Activated T-helper 1 cell treated with anti-CD3 and anti-CD28 coated beads, Interleukin-12 subunit alpha, Interleukin-12 subunit beta, Interleukin-2, Interleukin-4 antibody, amounts not matched to agents 30 ng/mL and 10 ng/mL and 1 ng/mL, durations not matched to agents 14 hours and 24 hours and 36 hours (primary cell): ENCODE results near the gene WHRN. TPM values are rescaled to one million over a fixed set of nuclear protein-coding genes. Genes with fewer than 3 reads are reported as not detected.

ENCODE experiments used
- DNase-seq: peaks from one replicate; pipeline ENCODE4 v3.0.0; 2021; ENCODE audit warnings: low spot score
- H3K27ac Mint-ChIP-seq: one replicate; pipeline ENCODE4 v1.8.0; 2021; ENCODE audit warnings: mild to moderate bottlenecking, mixed read lengths
- H3K27me3 Mint-ChIP-seq: one replicate; pipeline ENCODE4 v1.8.0; 2022; ENCODE audit warnings: mild to moderate bottlenecking, moderate library complexity, mixed read lengths; ENCODE audit not compliant: insufficient read depth
- H3K36me3 Mint-ChIP-seq: one replicate; pipeline ENCODE4 v1.8.0; 2021; ENCODE audit warnings: low read depth, mixed read lengths
- H3K4me1 Mint-ChIP-seq: one replicate; pipeline ENCODE4 v1.8.0; 2021; ENCODE audit warnings: low read depth, mixed read lengths
- H3K4me3 Mint-ChIP-seq: one replicate; pipeline ENCODE4 v1.8.0; 2021; ENCODE audit warnings: mild to moderate bottlenecking, moderate library complexity, mixed read lengths
- H3K9me3 Mint-ChIP-seq: one replicate; pipeline ENCODE4 v1.8.0; 2021; ENCODE audit warnings: mixed read lengths
- intact Hi-C: fragments of 100-400 bp; cut with micrococcal nuclease; formaldehyde crosslinking; loops from one replicate; pipeline ENCODE4 v1.15.1; 2024
- total RNA-seq: library from RNA; stranded (reverse); gene quantifications from 2 replicates; pipeline ENCODE4 v1.2.3, GENCODE V29; 2022

Gene WHRN
- total RNA-seq, 1 donor from 2014 or later: 2.4 TPM

DNA sequence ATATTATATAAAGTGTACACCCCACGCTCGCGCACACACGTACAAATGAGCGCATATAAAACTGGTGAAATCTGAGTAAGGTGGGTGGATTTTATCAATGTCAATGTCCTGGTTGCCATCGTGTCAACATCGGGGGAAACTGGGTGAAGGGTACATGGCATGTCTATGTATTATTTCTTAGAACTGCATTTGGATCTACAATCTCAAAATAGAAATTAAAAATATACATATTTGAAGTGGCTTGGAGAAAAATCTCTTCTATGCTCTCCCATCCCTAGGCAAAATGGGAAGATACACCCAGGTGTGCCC, 763 bp upstream of the WHRN start:
- intact Hi-C loops: loop anchor here (10.0 kb wide), 1 partner anchor 351 kb away; the partner anchor contains the start of gene COL27A1
- Mint-ChIP-seq H3K36me3 (no peaks in the 10 kb centered on the region), H3K27ac (peak overlapping the region; percentile 79), H3K9me3 (no peaks in the 10 kb centered on the region), H3K4me3 (peak overlapping the region; percentile 85), H3K27me3 (peaks cover 59% of the 10 kb centered on the region), H3K4me1 (peaks cover 19% of the 10 kb centered on the region)
- DNase-seq: no peak

DNA sequence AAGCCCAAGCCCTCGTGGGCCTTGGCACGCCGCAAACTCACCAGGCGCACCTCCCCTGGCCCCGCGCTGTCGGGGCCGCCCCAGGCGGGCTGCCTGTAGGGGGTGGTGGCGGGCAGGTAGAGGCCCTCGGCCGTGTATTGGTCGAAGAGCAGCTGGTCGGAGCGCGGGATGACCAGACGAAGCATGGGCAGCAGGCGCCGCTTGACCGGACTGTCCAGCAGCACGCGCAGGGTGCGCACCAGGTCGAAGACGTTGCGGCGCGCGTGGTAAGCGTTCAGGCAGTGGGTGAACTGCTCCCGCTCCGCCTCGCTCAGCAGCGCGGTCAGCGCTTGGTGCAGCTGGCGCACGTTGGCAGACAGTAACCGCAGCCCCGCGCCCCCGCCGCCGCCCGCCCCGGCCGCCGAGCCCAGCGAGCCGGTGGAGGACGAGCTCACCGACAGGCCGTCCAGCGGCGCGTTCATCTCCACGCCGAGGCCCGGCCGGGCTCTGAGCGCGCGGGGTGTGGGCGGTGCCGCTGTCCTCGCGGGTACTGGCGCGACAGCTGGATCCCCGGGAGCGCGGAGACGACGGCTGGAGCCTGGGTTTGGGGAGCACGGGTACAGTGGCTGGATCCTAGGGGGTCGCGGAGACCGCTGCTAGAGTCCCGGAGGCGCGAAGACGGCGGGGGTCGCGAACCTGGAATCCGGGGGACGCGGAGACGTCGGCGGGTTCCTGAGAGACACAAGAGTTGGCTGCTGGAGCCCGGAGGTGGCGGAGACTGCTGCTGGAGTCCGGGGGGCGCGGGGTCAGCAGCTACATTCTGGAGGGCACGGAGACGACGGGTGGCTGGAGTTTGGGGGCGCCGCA, 709 bp downstream of the WHRN start:
- H3K27me3 Mint-ChIP-seq: peaks cover 60% of the 10 kb centered on the region

DNA sequence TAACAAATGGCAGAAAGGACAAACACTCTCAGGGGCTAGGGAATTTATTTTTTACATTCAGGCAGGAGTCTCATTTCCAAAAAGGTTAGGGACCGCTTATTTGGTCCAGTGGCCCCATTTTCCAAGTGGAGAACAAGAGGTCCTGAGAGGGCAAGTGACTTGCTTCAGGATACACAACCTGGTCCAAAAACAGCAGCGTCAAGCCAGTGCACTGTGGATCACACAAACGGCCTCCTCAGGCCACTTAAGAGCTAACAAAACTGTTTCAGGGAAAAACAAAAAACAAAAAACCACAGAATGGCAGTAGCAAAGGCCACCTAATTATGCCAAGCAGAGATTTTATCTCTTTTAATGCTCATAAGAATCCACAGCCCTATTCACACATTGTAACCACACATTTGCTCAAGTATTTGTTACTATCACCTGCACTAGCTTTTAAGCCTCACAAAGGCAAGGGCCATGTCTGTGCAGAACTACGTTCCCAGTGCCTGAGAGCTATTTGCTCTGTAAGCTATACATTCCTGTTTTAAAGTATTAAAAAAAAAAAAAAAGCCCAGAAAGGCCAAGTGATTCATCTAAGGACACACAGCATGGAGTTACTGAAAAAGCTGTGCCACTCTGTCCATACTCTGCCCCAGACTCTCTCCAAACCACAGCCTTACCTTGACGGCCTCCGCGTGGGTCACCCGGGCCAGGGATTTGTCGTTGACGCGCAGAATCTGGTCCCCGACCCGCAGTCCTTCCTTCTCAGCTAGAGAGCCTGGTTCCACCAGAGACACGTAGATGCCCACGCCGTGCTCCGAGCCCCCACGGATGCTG, 1.5 kb downstream of the WHRN start:
- H3K4me1 Mint-ChIP-seq: peaks cover 19% of the 10 kb centered on the region
- no peak for DNase-seq
- H3K9me3 Mint-ChIP-seq: no peaks in the 10 kb centered on the region
- no peak overlapping the region for H3K27ac Mint-ChIP-seq
- peaks cover 53% of the 10 kb centered on the region for H3K27me3 Mint-ChIP-seq
- peak overlapping the region; percentile 37 for H3K4me3 Mint-ChIP-seq
- no peaks in the 10 kb centered on the region for H3K36me3 Mint-ChIP-seq
- intact Hi-C loops: loop anchor here (10.0 kb wide), 1 partner anchor 349 kb away; the partner anchor contains the start of gene COL27A1

More for the DNA sequence above, 709 bp downstream of the WHRN start:
- Mint-ChIP-seq H3K4me3 (peak overlapping the region; percentile 79), H3K9me3 (no peaks in the 10 kb centered on the region), H3K27ac (no peak overlapping the region), H3K36me3 (no peaks in the 10 kb centered on the region), H3K4me1 (peaks cover 19% of the 10 kb centered on the region)
- peak; percentile 32 for DNase-seq
- intact Hi-C loops: loop anchor here (1.0 to 10.0 kb wide), 3 partner anchors 83 to 350 kb away; partner anchors contain the start of genes ATP6V1G1 and COL27A1

DNA sequence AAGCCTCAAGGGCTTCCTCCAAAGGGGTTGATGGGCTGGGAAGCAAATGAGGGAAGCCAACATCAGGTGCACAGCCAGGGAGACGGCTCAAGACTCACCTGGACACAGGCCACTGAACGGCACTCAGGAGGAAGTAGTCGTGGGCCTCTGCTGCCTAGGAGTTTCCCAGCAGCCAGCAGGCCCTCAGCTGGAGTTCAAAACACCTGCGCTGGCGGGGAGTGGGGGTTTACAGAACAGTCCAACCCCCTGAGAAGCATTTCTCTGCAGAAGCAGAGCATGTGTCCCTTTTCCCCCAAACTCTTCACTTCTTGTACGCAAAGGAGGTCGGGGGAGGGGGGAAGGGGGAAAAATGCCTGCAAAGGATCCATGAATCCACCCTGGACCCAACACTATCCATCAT, 2.3 kb downstream of the WHRN start:
- Mint-ChIP-seq H3K4me3 (peak overlapping the region; percentile 37), H3K36me3 (no peaks in the 10 kb centered on the region), H3K27me3 (peaks cover 52% of the 10 kb centered on the region), H3K4me1 (peaks cover 18% of the 10 kb centered on the region), H3K9me3 (no peaks in the 10 kb centered on the region), H3K27ac (no peak overlapping the region)
- intact Hi-C loops: loop anchor here (10.0 kb wide), 1 partner anchor 348 kb away; the partner anchor contains the start of gene COL27A1
- DNase-seq: no peak

DNA sequence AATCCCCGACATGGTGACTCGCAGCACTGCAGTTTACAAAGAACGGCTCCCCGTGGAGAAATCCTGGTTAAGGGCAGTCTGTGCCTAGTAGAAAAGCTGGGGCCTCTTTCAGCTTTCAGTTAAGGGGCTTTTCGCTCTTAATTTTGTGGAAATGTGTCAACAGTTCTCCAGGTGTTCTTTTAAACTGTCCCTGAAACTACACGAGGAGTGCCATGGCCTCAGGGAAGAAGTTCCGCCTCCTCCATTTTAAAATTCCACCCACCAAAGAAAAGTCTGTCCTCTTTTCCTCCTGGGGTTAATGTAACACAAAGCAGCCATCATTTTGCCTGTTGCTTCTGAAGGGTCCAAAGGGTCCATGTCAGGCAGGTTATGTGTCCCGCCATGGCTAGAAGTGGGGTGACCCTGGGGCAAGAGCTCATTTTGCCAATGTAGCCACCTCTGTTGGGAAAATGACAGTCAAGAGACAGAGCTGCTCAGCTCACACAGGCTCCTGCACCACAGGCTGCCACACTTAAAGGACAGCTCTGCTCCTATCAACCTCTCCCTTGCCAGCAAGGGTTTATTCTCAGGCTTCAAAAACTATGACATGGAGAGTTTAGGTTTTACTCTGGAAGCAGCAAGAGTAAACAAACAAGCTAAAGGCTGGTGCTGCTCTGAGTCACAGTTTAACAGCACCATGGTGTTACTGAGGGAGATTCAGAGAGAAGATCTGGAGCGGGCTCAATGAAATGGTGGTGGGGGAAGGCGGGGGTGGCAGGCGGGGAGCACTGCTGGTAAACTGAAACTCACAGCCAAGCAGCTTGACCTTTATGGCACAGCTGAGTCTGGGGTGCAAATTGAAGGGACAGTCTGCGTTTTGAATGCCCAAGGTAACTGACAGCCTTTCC, 3.2 kb downstream of the WHRN start:
- H3K4me3 Mint-ChIP-seq: peak overlapping the region; percentile 11
- no peak overlapping the region for H3K27ac Mint-ChIP-seq
- peaks cover 44% of the 10 kb centered on the region for H3K27me3 Mint-ChIP-seq
- peaks cover 13% of the 10 kb centered on the region for H3K4me1 Mint-ChIP-seq
- no peaks in the 10 kb centered on the region for H3K9me3 Mint-ChIP-seq
- H3K36me3 Mint-ChIP-seq: no peaks in the 10 kb centered on the region
- intact Hi-C loops: loop anchor here (10.0 kb wide), 1 partner anchor 347 kb away; the partner anchor contains the start of gene COL27A1
- no peak for DNase-seq

DNA sequence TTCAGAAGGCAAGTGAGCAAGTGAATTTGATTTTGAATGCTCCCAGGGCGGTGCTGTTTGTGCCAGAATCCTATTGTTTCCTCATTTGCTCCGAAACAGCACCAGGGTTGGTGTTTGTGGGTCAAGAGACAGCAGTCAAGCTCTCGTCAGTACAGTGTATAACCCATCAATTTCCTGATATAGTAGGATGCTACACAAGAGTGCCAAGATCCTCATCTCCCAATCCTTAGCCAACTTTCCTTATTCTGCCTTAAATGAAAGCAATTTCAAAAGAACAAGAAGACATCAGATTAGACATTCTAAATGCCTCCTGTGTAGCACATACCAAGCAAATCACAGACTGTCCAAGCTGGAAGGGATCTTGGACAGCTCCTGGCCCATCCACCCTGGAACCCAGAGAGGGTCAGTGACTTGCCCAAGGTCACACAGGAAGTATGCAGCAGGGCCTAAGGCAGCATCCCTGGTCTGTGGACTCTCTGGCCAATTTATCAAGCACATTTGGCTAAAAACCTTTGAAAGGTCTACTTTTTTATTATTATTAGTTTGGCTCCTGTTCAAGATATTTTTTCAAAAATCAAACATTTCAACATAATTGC, 4.5 kb downstream of the WHRN start:
- H3K9me3 Mint-ChIP-seq: no peaks in the 10 kb centered on the region
- H3K27ac Mint-ChIP-seq: no peak overlapping the region
- H3K4me1 Mint-ChIP-seq: peaks cover 12% of the 10 kb centered on the region
- H3K36me3 Mint-ChIP-seq: no peaks in the 10 kb centered on the region
- no peak overlapping the region for H3K4me3 Mint-ChIP-seq
- intact Hi-C loops: loop anchor here (10.0 kb wide), 1 partner anchor 346 kb away; the partner anchor contains the start of gene COL27A1
- H3K27me3 Mint-ChIP-seq: peaks cover 42% of the 10 kb centered on the region
- DNase-seq: no peak

DNA sequence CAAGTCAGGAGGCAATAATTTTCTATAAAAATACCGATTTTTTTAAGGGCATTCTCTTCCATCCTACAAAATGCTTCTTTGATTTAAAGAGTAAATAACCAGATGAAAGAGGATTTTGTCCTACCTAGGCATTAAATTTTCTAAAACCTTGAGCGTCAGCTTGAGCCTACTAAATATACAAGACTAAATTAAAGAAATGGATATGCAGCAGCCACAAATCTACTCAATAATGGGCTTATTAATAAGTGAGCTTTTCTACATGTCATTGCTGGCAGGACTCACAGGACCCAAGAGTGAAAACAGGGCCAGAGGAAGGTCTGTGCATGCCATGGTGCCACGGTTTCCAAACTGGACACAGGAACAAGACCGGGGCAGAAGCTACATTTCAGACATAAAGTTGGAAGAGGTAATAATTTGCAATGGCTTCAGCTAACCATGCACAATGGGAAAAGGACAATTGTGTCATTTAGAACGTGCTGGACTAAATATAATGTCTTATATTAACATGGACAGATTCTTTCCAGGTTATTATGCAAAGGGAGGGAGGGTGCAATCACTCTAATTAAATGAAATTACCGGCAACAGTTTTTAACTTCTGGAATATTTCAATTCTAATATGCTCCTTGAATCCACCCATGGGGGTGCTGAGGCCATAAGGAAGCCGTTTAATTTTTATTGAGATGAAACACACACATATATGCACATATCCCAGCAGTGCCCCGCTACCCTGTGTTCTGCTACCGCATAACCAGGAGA, 5.2 kb downstream of the WHRN start:
- Mint-ChIP-seq H3K4me1 (peaks cover 8% of the 10 kb centered on the region), H3K27me3 (peaks cover 39% of the 10 kb centered on the region), H3K4me3 (no peak overlapping the region), H3K9me3 (no peaks in the 10 kb centered on the region), H3K27ac (no peak overlapping the region), H3K36me3 (no peaks in the 10 kb centered on the region)
- intact Hi-C loops: loop anchor here (10.0 kb wide), 1 partner anchor 345 kb away; the partner anchor contains the start of gene COL27A1
- DNase-seq: no peak

DNA sequence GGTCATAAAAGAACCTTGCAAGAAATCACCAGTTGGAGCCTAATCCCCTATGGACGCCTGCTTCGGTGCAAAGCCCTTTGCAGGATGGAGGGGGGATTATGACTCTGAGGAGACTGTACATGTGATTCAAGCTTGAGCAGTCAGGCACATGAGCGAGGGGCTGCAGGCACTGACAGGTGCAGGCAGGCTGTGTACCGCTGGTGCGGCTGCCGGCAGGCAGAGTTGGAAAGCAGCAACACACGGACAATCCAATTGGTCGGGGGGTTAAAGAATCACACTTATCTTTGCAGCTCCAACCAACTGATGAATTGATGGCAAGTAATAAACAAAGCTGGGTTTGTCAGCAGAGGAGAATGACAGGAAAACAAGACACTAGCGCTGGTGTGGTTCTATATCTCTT, 5.7 kb downstream of the WHRN start:
- H3K4me1 Mint-ChIP-seq: peaks cover 8% of the 10 kb centered on the region
- H3K27ac Mint-ChIP-seq: no peak overlapping the region
- H3K27me3 Mint-ChIP-seq: peaks cover 39% of the 10 kb centered on the region
- H3K4me3 Mint-ChIP-seq: no peak overlapping the region
- H3K9me3 Mint-ChIP-seq: no peaks in the 10 kb centered on the region
- no peaks in the 10 kb centered on the region for H3K36me3 Mint-ChIP-seq
- intact Hi-C loops: no loop called here
- no peak for DNase-seq

DNA sequence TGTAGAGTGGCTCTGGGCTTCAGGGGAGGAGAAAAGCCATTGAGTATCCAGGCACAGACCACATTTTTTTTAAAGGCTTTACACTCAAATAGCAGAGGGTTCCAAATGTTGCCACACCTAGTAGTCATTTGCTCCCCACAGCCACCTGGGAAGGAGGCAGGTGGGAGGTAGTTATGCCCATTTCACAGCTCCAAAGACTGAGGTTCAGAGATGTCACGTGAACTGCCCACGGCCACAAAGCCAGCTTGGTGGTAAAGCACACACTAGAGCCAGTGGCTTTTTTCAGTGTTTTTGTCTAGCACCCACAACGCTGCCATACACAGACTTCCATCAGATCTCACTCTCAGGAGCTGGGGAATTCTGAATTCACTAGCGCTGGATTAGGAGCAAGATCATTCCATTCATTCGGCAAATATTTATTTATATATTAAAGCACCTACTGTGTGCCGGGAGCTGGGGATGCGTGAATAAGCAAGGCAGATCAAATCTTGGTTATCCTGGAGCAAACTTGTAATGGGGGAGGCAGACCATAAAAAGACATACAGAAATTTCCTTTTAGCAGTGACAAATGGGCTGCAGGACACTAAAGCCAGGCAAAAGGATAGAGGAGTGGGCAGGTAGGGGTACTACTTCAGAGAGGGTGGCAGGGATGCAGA, 7.4 kb downstream of the WHRN start:
- intact Hi-C loops: no loop called here
- Mint-ChIP-seq H3K4me1 (peaks cover 12% of the 10 kb centered on the region), H3K27me3 (peaks cover 33% of the 10 kb centered on the region), H3K36me3 (no peaks in the 10 kb centered on the region), H3K4me3 (no peak overlapping the region), H3K9me3 (no peaks in the 10 kb centered on the region), H3K27ac (no peak overlapping the region)
- DNase-seq: no peak

DNA sequence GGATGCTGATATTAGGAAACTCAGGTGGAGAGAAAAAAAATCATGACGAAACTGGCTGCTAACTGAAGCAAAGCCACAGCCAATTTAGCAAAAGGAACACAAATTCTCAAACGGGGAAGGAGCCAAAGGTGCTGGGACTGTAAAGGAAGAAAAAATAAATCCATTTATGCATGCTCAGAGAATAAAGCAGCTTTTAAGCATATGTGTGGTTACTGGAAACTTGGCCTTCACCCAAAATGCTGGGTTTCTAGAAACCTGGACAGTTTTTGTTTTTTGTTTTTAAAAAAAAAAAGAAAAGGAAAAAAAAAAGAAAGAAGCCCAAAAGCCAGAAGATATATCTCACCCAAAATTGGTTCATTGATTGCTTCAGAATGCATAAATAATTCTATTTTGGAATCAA, 8.0 kb downstream of the WHRN start:
- Mint-ChIP-seq H3K36me3 (no peaks in the 10 kb centered on the region), H3K4me3 (no peak overlapping the region), H3K27ac (no peak overlapping the region), H3K9me3 (no peaks in the 10 kb centered on the region), H3K27me3 (peaks cover 27% of the 10 kb centered on the region), H3K4me1 (peaks cover 8% of the 10 kb centered on the region)
- no peak for DNase-seq
- intact Hi-C loops: no loop called here

DNA sequence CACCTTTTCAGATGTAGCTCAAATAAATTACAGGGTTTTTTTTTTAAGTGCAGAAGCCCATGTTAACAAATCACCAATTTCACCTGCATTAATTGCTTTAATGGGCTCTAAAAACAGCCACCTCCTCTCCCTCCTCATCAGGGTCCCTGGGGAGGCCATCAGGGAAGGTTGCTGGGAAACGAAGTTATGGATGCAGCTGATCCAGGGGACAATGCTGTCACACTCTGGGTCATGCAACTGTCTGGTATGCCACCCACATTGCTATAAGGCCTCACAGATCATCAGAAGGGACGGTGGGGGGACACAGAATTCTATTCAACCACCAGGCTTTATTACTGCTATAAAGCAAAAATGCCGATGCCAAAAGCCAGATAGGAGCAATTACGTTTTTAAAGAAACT, 9.3 kb downstream of the WHRN start:
- Mint-ChIP-seq H3K4me1 (peaks cover 4% of the 10 kb centered on the region), H3K36me3 (no peaks in the 10 kb centered on the region), H3K27ac (no peak overlapping the region), H3K27me3 (peaks cover 21% of the 10 kb centered on the region), H3K9me3 (no peaks in the 10 kb centered on the region), H3K4me3 (no peak overlapping the region)
- no peak for DNase-seq
- intact Hi-C loops: no loop called here
